Gastrocnemius medialis (tissue), 4 donors: ENCODE results near the gene MRGPRE.

ENCODE experiments used
- CTCF ChIP-seq, 5 experiments: fragments of 450-650 bp in 3 of 5; fragments of 200-600 bp in 2 of 5; sonication (generic) in 2 of 5; IDR thresholded peaks in 4 of 5; conservative IDR thresholded peaks in 1 of 5; 1 replicate in 4 of 5; 2 replicates in 1 of 5; pipeline ENCODE4 v1.5.1; 2016 to 2019; ENCODE audit warnings: antibody characterized with exemption in 5 of 5, mild to moderate bottlenecking in 3 of 5, moderate library complexity in 3 of 5
- POLR2A ChIP-seq, 2 donors: fragments of 450-650 bp; IDR thresholded peaks; one replicate each; pipeline ENCODE4 v1.6.1; 2017; ENCODE audit warnings: antibody characterized with exemption in 2 of 2, mild to moderate bottlenecking in 2 of 2, moderate library complexity in 2 of 2

DNA sequence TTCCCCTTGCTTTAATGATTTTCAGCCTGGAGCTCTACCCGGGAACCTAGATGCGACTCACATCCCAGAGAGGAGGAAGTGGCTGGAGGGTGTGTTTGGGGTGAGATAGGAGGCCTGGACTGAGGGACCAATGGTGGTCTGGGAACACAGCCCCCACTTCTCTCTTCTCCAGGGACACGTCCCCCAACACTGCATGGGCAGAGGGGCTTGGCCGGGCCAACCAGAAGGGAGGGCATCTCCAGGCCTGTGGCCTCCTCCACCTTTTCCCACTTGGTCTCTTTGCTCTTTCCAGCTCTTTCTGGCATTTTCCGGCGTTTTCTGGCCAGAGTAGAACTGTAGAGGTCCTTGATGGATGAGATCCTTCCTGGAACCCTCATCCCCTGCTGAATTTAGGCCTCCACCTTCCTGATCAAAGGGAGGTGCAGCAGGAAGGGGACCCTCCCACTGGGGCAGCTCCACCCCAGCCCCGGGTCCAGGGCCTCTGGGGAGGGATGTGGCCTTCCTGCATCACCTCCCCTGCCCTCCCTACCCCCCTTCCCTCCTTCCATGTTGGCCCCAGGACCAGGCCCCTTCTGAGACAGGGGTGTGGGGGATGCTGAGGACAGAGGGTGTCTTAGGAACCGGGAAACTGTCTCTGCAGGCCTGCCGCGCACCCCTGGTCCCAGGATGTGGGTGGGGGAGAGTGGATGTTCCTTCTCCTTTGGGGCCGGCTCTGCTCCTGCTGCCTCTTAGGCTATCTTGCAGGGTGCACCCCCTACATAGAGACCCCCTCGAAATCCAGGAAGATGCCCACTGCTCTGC is 38.0 kb downstream of the MRGPRE start:
- no peak for TF ChIP-seq CTCF (IDR thresholded peaks at IDR 0.05 in 4 of 5, conservative IDR thresholded peaks at IDR 0.05 in 1 of 5)
- TF ChIP-seq POLR2A (IDR thresholded peaks at IDR 0.05) = no peak
